Measurements from ENCODE around the gene IL2RA. TPM values are rescaled to one million over a fixed set of nuclear protein-coding genes. Genes with fewer than 3 reads are reported as not detected.

The IL2RA gene
- total and polyA plus RNA-seq, 4 experiments from 2014 or later: 15.1 to 29.9 (median 20.4) TPM

DNA sequence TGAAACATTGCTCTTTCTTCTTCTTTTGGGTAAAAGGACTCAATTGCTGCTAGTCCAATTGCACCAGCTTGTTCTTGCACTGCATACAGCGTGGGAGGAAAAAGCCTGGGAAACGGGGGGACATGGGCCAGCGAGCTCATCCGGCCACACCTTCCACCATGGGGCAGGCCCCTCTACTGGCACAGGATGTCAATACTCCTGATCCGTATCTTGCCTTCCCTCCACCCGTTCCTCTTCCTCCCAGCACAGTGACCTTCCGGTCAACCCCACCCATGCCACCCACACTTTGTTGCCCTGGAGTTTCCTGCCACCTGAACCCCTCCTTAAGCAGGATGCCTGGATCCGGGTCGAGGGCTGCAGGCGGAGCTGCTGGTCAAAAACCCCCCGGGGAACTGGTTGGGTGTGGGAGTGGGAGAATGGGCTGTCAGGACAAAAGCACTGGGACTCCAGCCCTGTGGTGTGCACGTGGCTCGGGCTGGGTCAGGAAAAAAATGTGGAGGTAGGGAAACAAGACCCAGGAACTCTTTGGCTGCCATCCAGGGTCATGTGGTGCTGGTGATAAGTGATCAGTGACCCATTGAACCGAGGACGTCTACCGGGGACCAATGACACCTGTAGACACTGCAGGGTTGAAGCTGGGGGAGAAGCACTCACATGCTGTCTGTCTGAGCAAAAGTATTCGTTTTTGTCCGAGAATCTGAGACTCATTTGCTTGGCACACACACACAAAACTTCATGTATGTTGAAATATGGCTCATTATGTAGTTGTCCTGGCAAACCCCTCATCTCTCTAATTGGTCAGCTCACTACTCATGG, 8.1 kb downstream of the IL2RA start:
- H3K27ac Mint-ChIP-seq: peak overlapping the region; percentile 81 to 99 (median 93)
- no peak for DNase-seq
- H3K27ac ChIP-seq (ENCODE audit: low read depth, low read length): peak overlapping the region; percentile 58
- H3K36me3 ChIP-seq (ENCODE audit: insufficient read depth, low read length): no peaks in the 10 kb centered on the region
- CTCF ChIA-PET (ENCODE audit: partially characterized antibody): interaction anchor here (0.9 to 8.7 kb wide), 7 partner anchors 14 to 40 kb away, joined by 3 to 106 read pairs (median 4); no protein-coding TSS in a partner anchor
- H3K27me3 ChIP-seq (ENCODE audit: insufficient read depth, low read length): no peaks in the 10 kb centered on the region
- peaks cover 60 to 93% (median 84%) of the 10 kb centered on the region in 4 donors for H3K4me1 Mint-ChIP-seq
- no peaks in the 10 kb centered on the region for H3K27me3 Mint-ChIP-seq
- intact Hi-C loops (cut with micrococcal nuclease): loop anchor here (2.0 kb wide), 1 partner anchor 15 kb away; no protein-coding TSS in a partner anchor
- H3K4me1 ChIP-seq (ENCODE audit: insufficient read depth, low read length): peaks cover 86% of the 10 kb centered on the region
- peak overlapping the region; percentile 24 to 85 (median 77) for H3K4me3 Mint-ChIP-seq
- POLR2A ChIA-PET (ENCODE audit: partially characterized antibody): interaction anchor here (0.6 to 10.0 kb wide), 15 partner anchors 7 to 76 kb away, joined by 3 to 169 read pairs (median 8); partner anchors contain the start of genes IL15RA and IL2RA
- H3K4me3 ChIP-seq (ENCODE audit: low read length in 2 of 2): peak overlapping the region in 1 of 2 donors; percentile 28
- H3K36me3 Mint-ChIP-seq: peaks cover 4 to 36% of the 10 kb centered on the region in 2 donors
- H3K9me3 ChIP-seq (ENCODE audit: control insufficient read depth in 1 of 2, low read length in 2 of 2): no peaks in the 10 kb centered on the region
- H3K9me3 Mint-ChIP-seq: no peaks in the 10 kb centered on the region

DNA sequence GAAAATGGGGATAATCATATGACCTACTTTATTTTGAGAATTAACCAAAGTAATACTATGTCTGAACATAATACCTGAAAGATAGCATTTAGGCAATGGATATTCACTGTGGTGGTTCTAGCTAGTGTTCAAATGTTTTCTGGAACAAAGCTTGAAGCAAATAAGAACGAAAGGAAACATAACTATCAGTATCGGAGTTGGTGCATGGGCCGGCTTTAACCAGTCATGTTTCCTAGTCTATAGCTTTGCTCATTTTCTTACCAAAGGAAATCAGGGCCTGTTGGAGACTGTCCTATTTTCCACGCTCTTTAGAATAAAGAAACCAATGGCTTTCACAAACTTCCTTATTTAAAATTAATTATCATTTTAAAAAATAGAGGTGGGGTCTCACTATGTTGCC, 8.9 kb downstream of the IL2RA start:
- intact Hi-C loops (cut with micrococcal nuclease): loop anchor here (2.0 kb wide), 1 partner anchor 15 kb away; no protein-coding TSS in a partner anchor
- Mint-ChIP-seq H3K36me3 (peaks cover 8 to 29% of the 10 kb centered on the region in 2 donors), H3K9me3 (no peaks in the 10 kb centered on the region), H3K4me1 (peaks cover 59 to 93% (median 83%) of the 10 kb centered on the region in 4 donors), H3K4me3 (peak overlapping the region; percentile 83 to 91 (median 84)), H3K27me3 (no peaks in the 10 kb centered on the region), H3K27ac (peak overlapping the region; percentile 96 to 99 (median 99))
- peak overlapping the region in 1 of 2 donors; percentile 22 for H3K4me3 ChIP-seq (ENCODE audit: low read length in 2 of 2)
- POLR2A ChIA-PET (ENCODE audit: partially characterized antibody): interaction anchor here (1.0 to 10.0 kb wide), 12 partner anchors 8 to 357 kb away, joined by 4 to 169 read pairs (median 15); partner anchors contain the start of genes IL15RA and IL2RA
- H3K9me3 ChIP-seq (ENCODE audit: control insufficient read depth in 1 of 2, low read length in 2 of 2): no peaks in the 10 kb centered on the region
- CTCF ChIA-PET (ENCODE audit: partially characterized antibody): interaction anchor here (0.9 to 8.7 kb wide), 7 partner anchors 14 to 39 kb away, joined by 3 to 106 read pairs (median 4); no protein-coding TSS in a partner anchor
- H3K27me3 ChIP-seq (ENCODE audit: insufficient read depth, low read length): no peaks in the 10 kb centered on the region
- no peaks in the 10 kb centered on the region for H3K36me3 ChIP-seq (ENCODE audit: insufficient read depth, low read length)
- H3K27ac ChIP-seq (ENCODE audit: low read depth, low read length): peak overlapping the region; percentile 77
- peak in 2 of 5 donors; percentile 10 to 58 for DNase-seq
- H3K4me1 ChIP-seq (ENCODE audit: insufficient read depth, low read length): peaks cover 86% of the 10 kb centered on the region

DNA sequence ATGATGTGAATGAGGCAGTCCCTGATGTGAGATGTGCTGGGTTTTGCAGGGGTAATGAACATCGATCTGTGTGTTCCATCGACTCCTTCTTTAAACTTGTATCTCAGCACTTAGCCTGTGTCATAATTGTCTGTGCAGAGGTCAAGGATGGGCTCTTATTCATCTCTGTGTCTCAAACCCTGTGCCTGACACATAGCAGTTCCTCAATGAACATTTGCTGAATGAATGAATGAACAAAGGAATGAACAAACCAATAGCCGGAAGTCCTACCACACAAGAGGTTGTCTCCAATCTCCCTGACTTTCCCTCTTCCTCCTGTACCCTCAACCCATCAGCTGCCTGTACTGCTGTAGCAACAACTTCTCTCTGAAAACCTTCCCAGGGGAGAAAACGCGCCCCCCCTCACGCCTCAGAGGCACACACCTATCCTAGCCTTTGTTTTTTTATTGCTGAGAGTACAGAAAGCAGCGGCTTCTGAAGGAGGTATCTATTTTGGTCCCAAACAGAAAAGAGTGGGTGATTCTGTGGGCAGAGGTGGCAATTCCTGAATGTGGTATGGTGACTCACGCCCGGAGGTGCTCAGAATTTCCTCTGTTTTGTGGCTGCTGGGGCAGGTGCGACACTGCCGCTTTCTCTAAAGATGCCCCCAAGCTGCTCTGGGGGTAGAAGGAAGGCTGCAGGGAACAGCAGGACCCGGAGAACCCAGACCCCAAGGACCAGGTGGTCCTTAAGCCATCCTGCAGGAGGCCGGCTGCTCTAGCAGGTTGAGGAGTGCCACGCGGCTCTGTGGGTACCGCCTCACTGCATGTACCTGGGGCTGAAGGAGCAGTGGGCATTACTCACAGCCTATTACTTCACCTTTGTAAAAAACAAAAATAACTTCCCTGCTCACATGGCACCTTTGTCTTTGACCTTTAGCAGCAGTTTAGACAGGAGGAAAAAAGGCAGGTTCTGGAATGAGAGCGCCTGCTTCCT, 9.6 kb downstream of the IL2RA start:
- H3K27me3 ChIP-seq (ENCODE audit: insufficient read depth, low read length): no peaks in the 10 kb centered on the region
- Mint-ChIP-seq H3K4me3 (peak overlapping the region; percentile 83 to 91 (median 84)), H3K27ac (peak overlapping the region; percentile 96 to 99 (median 99)), H3K27me3 (no peaks in the 10 kb centered on the region), H3K36me3 (peaks cover 12 to 31% of the 10 kb centered on the region in 2 donors), H3K9me3 (no peaks in the 10 kb centered on the region), H3K4me1 (peaks cover 58 to 92% (median 83%) of the 10 kb centered on the region in 4 donors)
- H3K9me3 ChIP-seq (ENCODE audit: control insufficient read depth in 1 of 2, low read length in 2 of 2): no peaks in the 10 kb centered on the region
- no peaks in the 10 kb centered on the region for H3K36me3 ChIP-seq (ENCODE audit: insufficient read depth, low read length)
- peak; percentile 75 to 91 (median 78) for DNase-seq
- ChIA-PET CTCF (ENCODE audit: partially characterized antibody) (interaction anchor here (0.9 to 8.7 kb wide), 8 partner anchors 14 to 38 kb away, joined by 3 to 106 read pairs (median 14); no protein-coding TSS in a partner anchor), POLR2A (ENCODE audit: partially characterized antibody) (interaction anchor here (1.0 to 10.0 kb wide), 17 partner anchors 9 to 357 kb away, joined by 4 to 169 read pairs (median 8); partner anchors contain the start of genes IL15RA and IL2RA)
- peak overlapping the region; percentile 77 for H3K27ac ChIP-seq (ENCODE audit: low read depth, low read length)
- H3K4me1 ChIP-seq (ENCODE audit: insufficient read depth, low read length): peaks cover 86% of the 10 kb centered on the region
- peak overlapping the region; percentile 15 to 22 for H3K4me3 ChIP-seq (ENCODE audit: low read length in 2 of 2)
- intact Hi-C loops (cut with micrococcal nuclease): loop anchor here (1.0 to 2.0 kb wide), 3 partner anchors 10 to 36 kb away; partner anchors contain the start of gene IL2RA

DNA sequence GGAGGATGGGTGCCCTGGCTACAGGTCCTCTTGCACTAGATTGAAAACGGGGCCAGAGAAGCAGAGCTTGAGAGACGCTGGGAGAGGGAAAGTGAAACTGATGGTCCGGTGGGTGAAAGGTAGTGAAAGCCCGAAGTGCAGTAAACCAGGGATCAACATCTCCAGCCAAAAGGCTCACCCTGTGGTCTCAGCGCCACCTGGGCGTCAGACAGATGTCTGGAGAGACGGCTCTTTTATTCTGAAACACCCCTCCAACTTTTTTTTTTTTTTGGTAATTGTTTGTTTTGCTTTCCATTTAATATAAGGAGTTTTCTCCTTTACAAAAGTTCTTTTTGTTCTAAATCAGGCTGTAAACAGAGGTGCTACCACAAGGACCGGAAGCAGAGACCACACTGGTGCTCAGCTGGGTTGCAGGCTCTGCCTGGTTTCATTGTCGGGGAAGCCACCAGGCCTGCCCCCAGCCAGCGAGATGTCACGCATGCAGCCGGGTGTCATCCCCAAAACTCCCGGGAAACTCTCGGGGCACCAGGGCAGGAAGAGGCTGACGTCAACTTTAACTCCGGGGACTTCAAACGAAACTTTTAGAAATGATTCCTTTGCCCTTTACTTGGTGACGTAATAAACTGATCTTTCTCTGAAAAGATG, 11.2 kb downstream of the IL2RA start:
- CTCF ChIA-PET (ENCODE audit: partially characterized antibody): interaction anchor here (0.5 to 8.7 kb wide), 19 partner anchors 10 to 360 kb away, joined by 3 to 106 read pairs (median 5); partner anchors contain the start of gene IL2RA
- peaks cover 8 to 27% of the 10 kb centered on the region in 2 donors for H3K36me3 Mint-ChIP-seq
- peak overlapping the region; percentile 91 to 97 (median 94) for H3K4me3 Mint-ChIP-seq
- POLR2A ChIA-PET (ENCODE audit: partially characterized antibody): interaction anchor here (0.7 to 10.0 kb wide), 25 partner anchors 7 to 359 kb away, joined by 3 to 169 read pairs (median 6); partner anchors contain the start of genes ANKRD16, FBH1, GDI2 and IL15RA
- Histone ChIP-seq H3K27me3 (ENCODE audit: insufficient read depth, low read length) (no peaks in the 10 kb centered on the region), H3K36me3 (ENCODE audit: insufficient read depth, low read length) (no peaks in the 10 kb centered on the region), H3K4me1 (ENCODE audit: insufficient read depth, low read length) (peaks cover 85% of the 10 kb centered on the region), H3K9me3 (ENCODE audit: control insufficient read depth in 1 of 2, low read length in 2 of 2) (no peaks in the 10 kb centered on the region), H3K4me3 (ENCODE audit: low read length in 2 of 2) (peak overlapping the region; percentile 49 to 76), H3K27ac (ENCODE audit: low read depth, low read length) (peak overlapping the region; percentile 88)
- H3K27me3 Mint-ChIP-seq: no peaks in the 10 kb centered on the region
- peak overlapping the region; percentile 96 to 99 (median 98) for H3K27ac Mint-ChIP-seq
- H3K9me3 Mint-ChIP-seq: no peaks in the 10 kb centered on the region
- intact Hi-C loops (cut with micrococcal nuclease): loop anchor here (1.0 to 2.0 kb wide), 3 partner anchors 13 to 74 kb away; partner anchors contain the start of gene IL15RA
- DNase-seq: peak; percentile 91 to 99 (median 94)
- peaks cover 61 to 92% (median 84%) of the 10 kb centered on the region in 4 donors for H3K4me1 Mint-ChIP-seq

DNA sequence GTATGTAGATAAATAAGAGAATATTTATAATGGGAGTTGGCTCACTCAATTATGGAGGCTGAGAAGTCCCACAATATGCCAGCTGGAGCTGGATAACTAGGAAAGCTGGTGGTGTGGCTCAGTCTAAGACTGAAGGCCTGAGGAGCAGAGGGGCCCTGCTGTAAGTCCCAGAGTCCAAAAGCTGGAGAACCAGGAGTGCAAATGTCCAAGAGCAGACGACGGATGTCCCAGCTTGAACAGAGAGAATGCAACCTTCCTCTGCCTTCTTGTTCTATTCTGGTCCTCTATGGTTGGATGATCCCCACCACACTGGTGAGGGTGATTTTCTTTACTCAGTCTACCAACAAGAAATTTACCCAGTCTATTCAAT, 13.2 kb downstream of the IL2RA start:
- intact Hi-C loops (cut with micrococcal nuclease): no loop called here
- Mint-ChIP-seq H3K27me3 (no peaks in the 10 kb centered on the region), H3K4me3 (peak overlapping the region in 3 of 8 donors; percentile 34 to 97 (median 91)), H3K4me1 (peaks cover 69 to 97% (median 90%) of the 10 kb centered on the region in 4 donors), H3K9me3 (no peaks in the 10 kb centered on the region), H3K36me3 (peaks cover 8 to 25% of the 10 kb centered on the region in 2 donors), H3K27ac (peak overlapping the region; percentile 50 to 99 (median 96))
- no peak for DNase-seq
- CTCF ChIA-PET (ENCODE audit: partially characterized antibody): interaction anchor here (1.5 to 8.7 kb wide), 6 partner anchors 11 to 38 kb away, joined by 3 to 106 read pairs (median 31); no protein-coding TSS in a partner anchor
- POLR2A ChIA-PET (ENCODE audit: partially characterized antibody): interaction anchor here (3.2 to 10.0 kb wide), 5 partner anchors 12 to 36 kb away, joined by 25 to 169 read pairs (median 56); partner anchors contain the start of gene IL2RA
- H3K4me3 ChIP-seq (ENCODE audit: low read length in 2 of 2): no peak overlapping the region
- H3K27ac ChIP-seq (ENCODE audit: low read depth, low read length): peak overlapping the region; percentile 88
- no peaks in the 10 kb centered on the region for H3K36me3 ChIP-seq (ENCODE audit: insufficient read depth, low read length)
- H3K27me3 ChIP-seq (ENCODE audit: insufficient read depth, low read length): no peaks in the 10 kb centered on the region
- peaks cover 92% of the 10 kb centered on the region for H3K4me1 ChIP-seq (ENCODE audit: insufficient read depth, low read length)
- no peaks in the 10 kb centered on the region for H3K9me3 ChIP-seq (ENCODE audit: control insufficient read depth in 1 of 2, low read length in 2 of 2)

All from CD4-positive, alpha-beta memory T cell (primary cell).